Cerebellar nuclear complex (tissue), 1 donor: ENCODE results near the gene TNS3.

Experiments used
- DNase-seq, 2 experiments: peaks; one replicate each; lab custom pipeline; 2025; lab: John Stamatoyannopoulos, UW

TNS3 gene

DNA sequence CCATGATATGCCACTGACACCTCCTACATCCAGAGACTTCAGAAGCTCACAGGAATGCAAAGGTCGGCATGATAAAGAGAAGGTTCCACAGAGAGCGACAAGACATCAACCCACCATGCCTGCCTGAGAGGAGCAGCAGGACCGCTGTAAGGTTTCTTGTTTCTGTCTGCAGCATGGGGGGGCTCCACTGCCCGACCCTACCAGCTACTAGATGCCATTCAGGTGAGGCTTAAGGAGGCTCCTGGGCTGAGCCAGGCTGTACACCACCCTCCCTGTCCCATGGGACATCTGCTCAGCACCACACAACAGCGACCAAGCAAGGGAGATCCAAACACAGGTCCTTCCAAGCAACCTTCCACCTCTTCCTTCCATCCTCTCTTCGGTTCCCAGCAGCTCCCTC, 234.6 kb downstream of the TNS3 start:
- no peak for DNase-seq

DNA sequence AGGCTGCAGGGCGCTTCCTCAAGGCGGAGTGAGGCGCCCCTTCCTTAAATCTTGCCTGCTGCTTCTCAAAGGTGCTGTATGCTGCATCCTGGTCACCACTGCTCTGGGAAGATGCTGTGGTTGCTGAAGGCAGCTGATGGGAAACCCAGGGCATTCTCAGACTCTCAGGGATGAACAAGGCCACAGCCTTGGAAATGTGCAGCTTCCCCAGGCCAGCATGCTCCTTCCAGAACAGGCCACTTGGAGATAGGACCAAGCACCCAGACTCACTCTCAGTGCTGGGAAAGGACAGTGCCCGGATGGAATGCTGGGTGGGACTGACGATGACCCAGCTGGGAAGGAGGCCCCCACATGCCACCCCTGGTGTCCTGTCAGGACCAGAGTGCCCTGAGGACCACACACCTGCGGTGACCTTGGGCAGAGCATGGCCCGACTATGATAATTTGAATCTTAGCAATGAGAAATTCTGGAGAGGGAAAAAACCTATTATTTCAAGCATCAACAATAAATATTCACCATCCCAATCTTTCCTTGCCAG, 235.5 kb downstream of the TNS3 start:
- no peak for DNase-seq

DNA sequence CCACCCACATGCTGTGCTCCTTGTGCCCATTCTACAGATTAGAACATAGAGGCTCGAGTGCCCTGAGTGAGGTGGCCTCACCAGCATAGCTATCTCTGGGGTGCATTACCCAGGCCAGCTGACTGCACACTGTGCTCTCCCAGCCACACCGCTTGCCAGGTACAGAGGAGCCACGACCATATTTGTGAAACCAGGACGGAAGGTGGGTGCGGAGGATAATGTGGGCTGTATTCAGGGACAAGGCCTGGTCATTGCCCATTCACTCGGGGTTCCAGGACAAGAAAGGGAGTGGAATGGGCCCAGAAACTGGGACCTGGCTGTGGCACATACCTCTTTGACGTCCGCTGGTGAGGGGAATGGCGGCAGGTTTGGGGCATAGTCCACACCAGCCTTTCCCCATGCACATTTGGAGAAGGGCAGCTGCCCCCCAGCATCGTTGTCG, 236.0 kb downstream of the TNS3 start:
- no peak for DNase-seq

DNA sequence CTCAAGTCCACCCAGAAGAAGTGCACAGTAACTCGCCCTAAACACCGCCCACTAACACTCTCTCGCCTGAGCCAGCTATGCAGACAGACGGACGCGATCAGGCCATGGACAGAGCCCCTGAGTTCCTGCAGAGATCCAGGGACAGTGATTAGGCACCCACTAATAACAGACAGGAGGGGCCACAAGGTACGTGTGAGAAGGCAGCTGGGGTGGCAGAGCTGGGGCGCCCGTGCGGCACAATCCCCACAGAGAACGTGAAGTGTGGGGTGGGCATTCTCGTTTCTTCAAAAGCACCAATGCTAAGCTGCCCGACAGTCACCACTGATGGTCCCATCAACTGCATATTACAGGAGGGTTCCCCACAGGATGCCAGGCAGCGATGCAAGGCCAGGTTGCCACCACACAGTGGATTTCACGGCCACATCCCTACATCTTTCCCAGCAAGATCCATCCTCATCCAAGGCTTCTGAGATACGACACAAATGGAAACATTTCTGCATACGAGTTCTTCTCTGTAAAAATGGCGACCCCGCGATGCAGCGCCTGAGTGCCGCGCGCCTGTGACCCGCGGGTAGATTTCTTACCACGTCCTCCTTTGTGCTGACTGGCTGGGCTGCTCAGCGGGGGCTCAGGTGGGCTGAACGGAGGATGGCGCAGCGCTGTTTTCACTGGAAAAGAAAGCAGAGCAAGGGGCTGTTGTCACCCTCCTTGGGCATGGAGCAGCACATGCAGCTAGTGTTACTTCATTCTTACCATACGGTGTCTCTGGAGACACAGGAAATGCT, 237.5 kb downstream of the TNS3 start:
- DNase-seq: no peak

DNA sequence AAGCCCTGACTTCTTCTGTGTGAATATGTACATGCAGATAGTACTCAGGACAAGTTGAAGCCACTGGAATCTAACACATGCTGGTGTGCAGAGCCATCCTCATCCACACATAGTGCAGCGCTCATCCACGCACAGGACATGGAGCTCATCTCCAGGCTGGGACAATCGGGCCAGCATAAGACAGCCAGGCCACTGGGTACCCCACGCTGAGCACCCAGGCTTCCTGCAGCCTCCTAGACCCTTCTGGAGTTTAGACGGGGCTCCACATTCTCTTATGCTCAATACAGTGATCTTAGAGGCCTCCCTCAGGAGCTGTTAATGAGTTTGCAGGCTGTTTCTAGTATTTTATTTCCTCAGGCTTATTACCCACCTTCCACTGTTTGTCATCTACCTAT, 238.9 kb downstream of the TNS3 start:
- DNase-seq: no peak

DNA sequence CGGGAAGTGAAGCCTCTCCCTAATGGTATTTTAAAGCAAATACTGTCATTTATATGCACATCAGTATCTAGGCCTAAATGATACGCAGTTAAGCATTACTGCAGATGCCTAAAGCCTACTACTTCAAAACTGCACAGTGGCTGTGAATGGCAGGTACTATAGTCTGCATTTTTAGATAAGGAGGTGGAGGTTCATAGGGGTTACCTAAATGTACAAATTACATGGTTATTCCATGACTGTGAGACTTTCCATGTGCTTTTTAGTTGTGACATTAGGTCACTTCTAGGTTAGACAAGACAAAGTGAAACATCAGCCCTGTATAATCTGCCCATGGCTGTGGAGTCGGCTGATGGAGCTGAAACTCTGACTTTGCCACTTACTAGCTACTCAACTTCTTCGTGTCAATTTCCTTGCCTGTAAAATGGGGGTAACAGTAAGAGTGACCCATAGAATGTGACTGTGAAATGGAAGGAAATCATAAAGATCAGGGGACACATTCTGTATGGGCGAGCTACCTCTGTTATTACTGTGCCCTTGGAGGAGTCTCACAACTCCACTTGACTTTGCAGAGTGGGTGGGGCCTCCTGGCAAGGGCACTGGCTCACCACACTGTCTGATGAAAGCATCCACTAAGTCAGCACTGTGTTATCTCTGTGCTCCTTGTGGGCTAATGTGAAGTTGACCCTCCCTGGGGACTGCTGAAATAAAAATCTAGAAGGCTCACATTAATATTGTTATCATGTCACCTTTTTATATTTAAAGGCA, 239.4 kb downstream of the TNS3 start:
- DNase-seq: no peak

DNA sequence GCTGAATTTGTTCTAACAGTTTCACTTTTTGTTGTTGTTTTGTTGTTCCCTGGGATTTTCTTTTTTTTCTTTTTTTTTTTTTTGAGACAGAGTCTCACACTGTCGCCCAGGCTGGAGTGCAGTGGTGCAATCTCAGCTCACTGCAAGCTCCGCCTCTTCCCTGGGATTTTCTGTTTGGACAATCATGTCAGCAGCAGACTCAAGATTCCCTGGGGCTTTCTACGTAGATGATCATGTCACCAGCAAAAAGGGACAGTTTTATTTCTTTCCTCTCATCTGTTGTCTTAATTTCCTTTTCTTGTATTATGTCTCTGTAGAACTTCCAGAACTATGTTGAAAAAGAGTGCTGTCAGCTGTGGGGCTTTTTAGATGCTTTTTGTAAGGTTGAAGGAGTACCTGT, 241.4 kb downstream of the TNS3 start:
- no peak for DNase-seq

DNA sequence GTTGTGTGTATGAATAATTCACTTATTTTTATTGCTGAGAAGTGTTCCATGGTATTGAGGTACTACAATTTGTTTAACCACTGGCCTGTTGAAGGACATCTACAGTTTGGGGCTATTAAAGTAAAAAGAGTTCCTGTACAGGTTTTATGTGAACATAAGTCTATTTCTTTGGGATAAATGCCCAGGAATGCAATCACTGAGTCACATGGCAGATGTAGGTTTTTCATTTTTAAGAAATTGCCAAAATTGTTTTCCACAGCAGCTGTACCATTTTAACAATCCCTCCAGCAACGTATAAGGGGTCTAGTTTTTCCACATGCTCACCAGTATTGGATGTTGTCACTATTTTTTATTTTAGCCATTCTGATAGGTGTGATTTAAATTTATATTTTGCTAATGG, 243.9 kb downstream of the TNS3 start:
- DNase-seq: no peak

DNA sequence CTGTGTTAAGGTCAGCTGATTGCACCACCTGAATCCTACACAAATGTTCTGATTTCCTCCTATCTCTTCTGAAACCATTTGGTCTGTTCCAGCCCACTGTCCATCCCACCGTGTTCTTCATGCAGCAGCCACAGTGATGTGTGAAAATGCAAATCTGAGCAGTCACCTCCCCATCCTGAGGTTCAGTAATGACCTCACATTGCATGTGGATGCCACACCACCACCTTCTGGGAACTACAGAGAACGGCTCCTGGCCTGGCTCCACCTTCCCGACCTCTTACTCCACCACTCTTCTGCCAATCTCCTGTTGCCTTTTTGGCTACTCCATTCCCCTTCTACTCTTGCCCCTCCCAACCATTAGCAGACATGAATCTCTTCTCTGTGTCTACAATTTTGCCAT, 244.4 kb downstream of the TNS3 start:
- DNase-seq: no peak

DNA sequence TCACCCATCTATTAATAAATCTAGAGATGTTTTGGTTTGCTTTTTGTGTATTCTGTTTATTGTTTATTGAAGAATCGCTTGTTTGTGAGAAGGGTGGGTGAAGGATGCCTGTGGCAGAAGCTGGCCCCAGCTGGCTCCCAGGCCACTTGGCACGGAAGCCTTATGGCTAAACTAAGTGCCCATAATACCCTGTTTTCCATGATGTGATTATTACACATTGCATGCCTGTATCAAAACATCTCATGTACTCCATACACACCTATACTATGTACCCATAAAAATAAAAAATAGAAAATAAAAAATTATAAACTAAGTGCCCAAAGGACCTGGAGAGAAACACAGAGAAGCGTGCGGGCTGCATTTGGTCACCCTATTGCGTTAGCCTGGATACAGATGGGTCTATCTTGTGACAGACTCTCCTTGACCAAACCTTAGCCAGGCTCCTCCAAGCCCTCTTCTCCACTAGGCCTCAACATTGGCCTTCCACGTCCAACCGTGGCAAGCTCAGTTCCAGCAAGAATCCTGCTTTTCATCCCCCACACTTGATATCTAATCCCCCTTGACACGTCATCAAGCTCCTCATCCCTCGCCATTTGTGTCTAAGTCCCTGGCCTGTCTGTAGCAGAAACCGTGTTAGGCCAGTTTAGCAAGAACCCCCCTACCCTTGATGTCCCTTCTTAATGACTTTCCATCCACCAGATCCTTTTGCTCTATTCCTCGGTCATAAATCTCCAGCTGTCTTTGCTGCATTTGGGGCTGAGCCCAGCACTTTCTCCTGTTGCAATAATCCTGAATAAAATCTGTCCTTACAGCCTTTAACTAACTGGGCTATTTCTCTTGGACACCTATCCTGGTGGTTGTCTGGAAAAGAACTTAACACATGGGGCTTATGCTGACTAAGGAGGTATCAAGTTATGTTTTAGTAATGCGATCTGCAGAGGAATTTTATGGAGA, 245.2 kb downstream of the TNS3 start:
- DNase-seq: no peak

DNA sequence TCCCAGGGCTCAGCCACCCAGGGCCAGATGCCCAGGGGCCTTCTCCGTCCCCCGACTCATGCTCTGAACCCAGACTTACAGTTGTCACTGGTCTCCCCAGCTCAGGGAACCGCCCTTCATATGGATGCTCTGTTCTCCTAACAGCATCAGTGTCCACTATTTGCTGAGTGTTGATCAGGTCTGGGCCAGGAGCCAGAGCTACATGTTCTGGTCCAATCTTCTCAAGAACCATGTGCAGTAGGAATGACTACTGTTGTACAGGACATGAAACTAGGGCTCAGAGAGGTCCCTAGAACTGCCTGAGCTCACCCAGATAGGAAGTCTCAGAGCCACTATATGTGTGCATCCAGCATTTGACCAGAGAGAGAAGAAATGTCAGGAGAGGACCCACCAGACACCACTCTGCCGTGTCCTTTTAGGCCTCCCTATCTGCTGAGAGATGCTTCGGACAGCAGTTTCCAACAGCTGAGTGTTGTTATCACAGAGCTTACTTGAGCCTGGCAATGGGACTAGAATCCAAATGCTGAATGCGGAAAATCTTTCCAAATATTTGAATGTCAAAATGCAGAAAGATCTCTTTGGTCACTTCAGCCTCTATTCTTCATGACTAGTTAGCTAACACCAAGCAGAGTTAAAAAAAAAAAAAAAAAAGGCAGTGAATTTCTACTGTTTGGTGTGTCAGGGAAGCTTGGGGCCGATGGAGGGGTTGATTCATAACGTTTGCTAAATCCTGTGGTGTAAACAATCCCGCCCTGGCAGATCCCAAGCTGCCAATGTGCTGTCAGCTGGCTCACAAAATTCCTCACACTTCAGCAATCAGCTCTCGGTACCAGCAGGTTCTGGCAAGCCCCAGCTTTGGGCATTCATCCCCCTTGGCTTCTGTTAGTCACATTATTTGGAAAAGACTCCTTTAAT, 246.1 kb downstream of the TNS3 start:
- peak; percentile 63 to 88 for DNase-seq

DNA sequence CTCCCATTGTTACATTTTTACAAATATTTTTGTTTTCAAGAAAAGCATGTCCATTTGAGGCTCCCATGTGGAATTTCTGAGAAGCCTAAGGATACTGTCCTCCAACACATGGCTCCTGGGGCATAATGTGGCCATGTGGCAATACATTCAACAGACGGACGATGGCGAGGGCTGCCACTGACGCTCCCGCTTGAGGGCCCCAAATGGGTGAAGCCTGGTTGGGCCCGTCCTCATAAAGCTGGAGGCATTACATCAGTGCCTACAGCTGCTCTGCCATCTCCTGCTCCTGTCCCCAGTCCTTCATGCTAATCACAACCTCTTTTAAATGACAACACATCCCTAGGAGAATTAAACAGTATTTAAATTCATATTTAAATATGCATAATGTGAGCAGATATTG, 246.8 kb downstream of the TNS3 start:
- no peak for DNase-seq

DNA sequence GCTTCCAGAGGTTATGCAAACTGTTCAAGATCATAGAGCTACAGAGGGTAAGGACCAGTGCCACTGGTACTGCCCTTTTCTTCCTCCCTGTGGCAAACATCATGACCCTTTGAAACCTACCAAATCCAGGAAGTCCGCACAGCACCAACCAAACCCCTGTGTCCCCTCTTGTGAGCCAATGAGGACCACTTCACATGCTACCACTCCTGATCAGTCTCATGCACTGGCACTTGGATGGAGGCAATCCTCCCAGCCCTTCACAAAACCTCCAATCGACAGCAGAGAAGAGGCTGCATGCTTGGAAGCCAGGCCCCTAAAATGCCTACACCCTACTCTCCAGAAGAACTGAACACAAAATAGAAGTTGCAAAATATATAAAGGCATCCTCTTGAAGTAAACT, 248.0 kb downstream of the TNS3 start:
- DNase-seq: no peak

DNA sequence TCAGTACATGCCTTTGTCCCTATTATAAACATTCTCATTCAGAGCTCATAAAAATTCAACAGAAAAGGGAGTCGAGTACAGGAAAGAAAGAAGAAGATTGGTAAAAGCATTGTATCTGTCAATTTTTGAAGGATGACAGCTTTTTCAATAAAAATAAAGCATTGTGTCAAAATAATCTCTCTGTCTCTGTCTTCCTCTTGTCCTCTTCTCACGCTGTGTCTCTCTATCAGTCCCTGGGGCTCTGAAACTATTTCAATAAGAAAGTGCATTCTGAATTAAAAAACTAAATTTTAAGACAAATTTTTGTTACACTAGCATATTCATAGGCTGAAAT, 248.4 kb downstream of the TNS3 start:
- DNase-seq: no peak

DNA sequence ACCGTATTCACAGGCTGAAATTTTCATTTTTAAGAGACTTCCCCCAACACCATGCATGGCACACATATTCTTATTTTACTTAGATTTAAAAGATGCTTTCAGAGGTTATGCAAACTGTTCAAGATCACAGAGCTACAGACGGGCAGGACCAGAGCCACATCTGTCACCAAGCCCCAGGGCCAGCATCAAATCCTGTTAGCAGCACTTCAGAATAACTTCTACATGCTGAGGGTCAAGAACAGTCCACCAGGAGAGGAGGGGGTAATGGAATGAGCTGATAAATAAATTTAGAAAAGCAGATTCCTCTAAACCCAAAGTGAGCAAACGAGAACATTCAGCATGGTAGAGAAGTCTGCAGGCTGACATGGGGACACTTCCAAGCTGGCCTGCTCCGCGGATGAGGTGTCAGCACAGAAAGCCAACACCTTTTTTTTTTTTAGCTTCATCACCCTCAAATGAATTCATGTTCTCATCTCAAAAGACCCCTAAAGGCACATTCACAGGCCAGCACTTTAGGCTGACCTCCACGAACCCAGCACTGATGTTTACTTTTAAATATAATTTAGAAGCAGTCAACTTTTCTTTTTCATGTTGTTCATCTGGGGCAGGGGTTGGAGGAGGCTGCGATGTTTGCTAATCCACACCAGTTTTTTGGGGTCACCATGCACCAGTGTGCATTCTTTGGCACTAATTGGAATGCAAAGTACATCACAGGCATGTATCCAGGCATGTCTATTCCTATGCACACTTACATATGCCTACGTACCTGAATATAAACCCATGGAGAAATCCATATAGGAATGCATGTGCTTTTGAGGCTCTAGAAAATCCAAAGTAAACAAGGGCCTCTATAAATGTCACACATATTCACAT, 249.0 kb downstream of the TNS3 start:
- no peak for DNase-seq

DNA sequence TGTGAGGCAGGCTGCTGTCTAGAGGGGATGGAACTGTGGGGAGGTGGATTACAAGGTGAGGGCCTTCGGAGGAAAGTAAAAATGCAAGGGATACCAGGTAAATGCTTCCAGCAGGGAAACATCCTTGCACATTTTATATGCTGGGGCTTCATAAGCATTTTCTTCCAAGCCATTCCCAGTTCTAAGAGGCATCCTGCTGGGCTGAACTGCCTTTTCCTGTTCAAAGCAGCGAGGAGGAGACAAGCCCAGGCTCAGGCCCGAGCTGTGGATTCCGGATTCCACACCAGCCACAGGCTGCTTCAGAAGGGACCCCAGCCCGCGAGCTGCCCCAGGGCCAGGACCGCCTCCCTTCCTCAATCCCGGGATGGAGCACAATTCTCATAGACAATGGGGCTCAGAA, 249.7 kb downstream of the TNS3 start:
- no peak for DNase-seq

DNA sequence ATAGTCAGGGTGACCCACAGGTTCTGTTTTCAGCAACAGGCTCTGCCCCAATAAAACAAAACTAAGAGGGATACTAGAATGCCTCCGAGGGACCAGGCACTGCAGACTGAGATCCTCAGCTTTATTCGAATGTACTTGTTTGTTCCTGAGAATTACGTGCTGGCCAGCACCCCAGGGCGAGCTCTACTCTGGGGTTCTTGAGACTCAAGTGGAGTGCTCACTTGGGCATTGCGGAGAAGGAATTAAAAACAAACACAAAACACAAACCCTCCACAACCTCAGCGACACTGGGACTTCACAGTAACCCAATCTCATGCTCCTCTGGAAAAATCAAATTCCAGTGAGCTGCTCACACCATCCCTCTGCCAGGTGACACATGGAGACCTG, 250.7 kb downstream of the TNS3 start:
- no peak for DNase-seq

DNA sequence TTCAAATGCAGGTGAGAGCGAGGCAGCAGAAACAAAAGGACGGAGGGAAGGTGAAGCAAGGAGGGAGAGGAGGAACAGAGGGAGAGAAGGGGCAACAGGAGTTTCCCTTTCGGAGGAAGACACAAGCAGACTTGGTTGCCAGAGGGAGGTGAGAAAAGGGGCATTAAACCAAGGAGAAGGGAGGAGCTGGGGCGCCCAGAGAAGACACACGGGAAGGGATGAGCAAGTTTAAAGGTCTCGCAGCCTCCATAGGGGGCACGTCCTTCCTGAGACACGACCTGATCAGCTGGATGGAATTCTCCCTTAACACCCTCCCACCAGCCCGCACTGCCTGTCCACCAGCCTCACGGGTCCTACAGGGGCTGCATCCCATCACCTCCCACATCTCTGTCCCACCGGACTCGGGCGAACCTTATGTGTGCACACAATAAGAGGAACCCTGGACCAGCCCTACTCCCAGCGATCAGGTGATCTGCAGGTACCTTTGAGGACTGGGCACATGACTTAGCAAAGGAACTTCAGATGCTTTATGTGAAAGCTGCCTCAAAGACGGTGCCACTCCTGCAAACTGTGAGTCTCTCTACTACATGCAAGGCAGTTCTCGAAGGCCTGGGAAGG, 251.2 kb downstream of the TNS3 start:
- no peak for DNase-seq

DNA sequence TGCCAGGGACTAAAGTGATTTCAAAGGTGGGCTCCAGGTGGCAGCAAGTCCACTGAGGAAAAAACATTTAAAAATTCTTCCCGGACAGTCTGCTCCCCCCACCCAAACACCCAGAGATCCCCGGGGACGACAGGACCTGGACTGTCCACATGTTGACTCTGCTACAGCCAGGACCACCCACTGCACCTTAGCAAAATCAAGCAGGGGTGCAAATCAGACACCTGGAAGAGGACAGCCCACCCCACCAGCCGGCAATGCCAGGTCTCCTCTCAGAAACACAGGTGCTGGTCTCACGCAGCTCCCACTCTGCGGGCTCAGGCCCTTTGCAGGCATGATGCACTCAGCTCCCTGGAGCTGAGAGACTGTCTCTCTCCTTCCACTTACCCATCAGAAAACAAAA, 251.9 kb downstream of the TNS3 start:
- no peak for DNase-seq
